ENCODE measurements around the gene OTUB2.

DNA sequence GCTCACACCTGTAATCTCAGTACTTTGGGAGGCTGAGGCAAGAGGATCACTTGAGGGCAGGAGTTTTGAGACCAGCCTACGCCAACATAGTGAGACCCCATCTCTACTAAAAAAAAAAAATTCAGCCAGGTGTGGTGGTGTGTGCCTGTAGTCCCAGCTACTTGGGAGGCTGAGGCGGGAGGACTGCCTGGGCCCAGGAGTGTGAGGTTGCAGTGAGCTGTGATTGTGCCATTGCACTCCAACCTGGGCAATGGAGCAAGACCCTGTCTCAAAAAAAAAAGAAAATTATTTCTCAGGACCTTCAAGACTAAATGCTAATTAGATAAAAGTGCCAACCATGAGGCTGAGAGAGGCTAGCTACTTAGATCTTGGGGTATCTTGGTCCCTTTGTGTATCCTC, 23.5 kb downstream of the OTUB2 start:
- TF ChIP-seq, protein P1, sequence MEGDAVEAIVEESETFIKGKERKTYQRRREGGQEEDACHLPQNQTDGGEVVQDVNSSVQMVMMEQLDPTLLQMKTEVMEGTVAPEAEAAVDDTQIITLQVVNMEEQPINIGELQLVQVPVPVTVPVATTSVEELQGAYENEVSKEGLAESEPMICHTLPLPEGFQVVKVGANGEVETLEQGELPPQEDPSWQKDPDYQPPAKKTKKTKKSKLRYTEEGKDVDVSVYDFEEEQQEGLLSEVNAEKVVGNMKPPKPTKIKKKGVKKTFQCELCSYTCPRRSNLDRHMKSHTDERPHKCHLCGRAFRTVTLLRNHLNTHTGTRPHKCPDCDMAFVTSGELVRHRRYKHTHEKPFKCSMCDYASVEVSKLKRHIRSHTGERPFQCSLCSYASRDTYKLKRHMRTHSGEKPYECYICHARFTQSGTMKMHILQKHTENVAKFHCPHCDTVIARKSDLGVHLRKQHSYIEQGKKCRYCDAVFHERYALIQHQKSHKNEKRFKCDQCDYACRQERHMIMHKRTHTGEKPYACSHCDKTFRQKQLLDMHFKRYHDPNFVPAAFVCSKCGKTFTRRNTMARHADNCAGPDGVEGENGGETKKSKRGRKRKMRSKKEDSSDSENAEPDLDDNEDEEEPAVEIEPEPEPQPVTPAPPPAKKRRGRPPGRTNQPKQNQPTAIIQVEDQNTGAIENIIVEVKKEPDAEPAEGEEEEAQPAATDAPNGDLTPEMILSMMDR (IDR thresholded peaks at IDR 0.05): no peak
- TF ChIP-seq POLR2A (IDR thresholded peaks at IDR 0.05): no peak

Data from right lobe of liver (tissue), 4 donors.